ENCODE measurements around the gene ZFYVE28. TPM values are rescaled to one million over a fixed set of nuclear protein-coding genes. Genes with fewer than 3 reads are reported as not detected.

ZFYVE28 gene
- total RNA-seq, 1 experiment from 2014 or later = 0.82 TPM

DNA sequence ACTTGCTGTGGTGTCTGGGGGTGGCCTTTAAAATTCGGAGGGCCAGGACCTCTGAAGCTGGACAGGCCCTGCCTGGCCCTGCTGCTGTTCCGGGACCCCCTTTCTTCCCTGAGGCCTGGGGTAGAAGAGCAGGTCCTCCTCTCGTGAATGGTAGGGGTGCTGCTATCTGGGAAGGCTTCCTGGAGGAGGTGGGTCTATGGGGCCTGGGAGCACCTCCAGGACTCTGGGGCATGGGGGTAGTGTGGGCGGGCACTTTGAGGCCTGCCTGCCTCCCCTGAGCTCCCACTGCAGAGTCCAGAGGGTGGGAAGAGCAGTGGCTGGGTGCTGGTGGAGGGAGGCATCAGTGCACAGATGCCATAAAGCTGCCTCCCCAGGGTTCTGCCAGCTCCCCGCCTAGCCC, 151.6 kb downstream of the ZFYVE28 start:
- Mint-ChIP-seq H3K4me1 (ENCODE audit: low read depth, unreplicated experiment) (no peaks in the 10 kb centered on the region), H3K27ac (ENCODE audit: unreplicated experiment) (no peak overlapping the region), H3K27me3 (ENCODE audit: insufficient read depth, unreplicated experiment) (no peaks in the 10 kb centered on the region), H3K36me3 (ENCODE audit: insufficient read depth, unreplicated experiment) (no peaks in the 10 kb centered on the region), H3K9me3 (ENCODE audit: unreplicated experiment) (no peaks in the 10 kb centered on the region), H3K4me3 (ENCODE audit: unreplicated experiment) (no peak overlapping the region)
- BruUV-seq (replicated peaks) = no TSS peak
- POLR2A ChIA-PET = no interaction called here
- TF ChIP-seq CTCF (IDR thresholded peaks at IDR 0.05; ENCODE audit: insufficient read depth in 1 of 2, low read depth in 1 of 2, low read length in 1 of 2, severe bottlenecking in 1 of 2, unreplicated experiment in 1 of 2) = no peak
- intact Hi-C loops (cut with micrococcal nuclease; ENCODE audit: unreplicated experiment) = no loop called here
- CTCF ChIA-PET = no interaction called here
- no peaks in the 10 kb centered on the region for H3K9me3 ChIP-seq
- no peaks in the 10 kb centered on the region; the same call in 1 of the 2 replicates for H3K27me3 ChIP-seq (replicated peaks; ENCODE audit: control insufficient read depth, insufficient read depth, low read length)
- H3K4me1 ChIP-seq = no peaks in the 10 kb centered on the region
- no peaks in the 10 kb centered on the region for H3K36me3 ChIP-seq (ENCODE audit: control insufficient read depth, insufficient read depth, low read length)
- DNase-seq = no peak
- H3K4me3 ChIP-seq (ENCODE audit: low read depth, low read length) = no peak overlapping the region

GRCh38 chr4:2266181-2266580, 152.3 kb downstream of the ZFYVE28 start:
- intact Hi-C loops (cut with micrococcal nuclease; ENCODE audit: unreplicated experiment) = no loop called here
- DNase-seq = no peak
- Mint-ChIP-seq H3K27me3 (ENCODE audit: insufficient read depth, unreplicated experiment) (no peaks in the 10 kb centered on the region), H3K36me3 (ENCODE audit: insufficient read depth, unreplicated experiment) (no peaks in the 10 kb centered on the region), H3K4me1 (ENCODE audit: low read depth, unreplicated experiment) (no peaks in the 10 kb centered on the region), H3K9me3 (ENCODE audit: unreplicated experiment) (no peaks in the 10 kb centered on the region), H3K4me3 (ENCODE audit: unreplicated experiment) (no peak overlapping the region), H3K27ac (ENCODE audit: unreplicated experiment) (no peak overlapping the region)
- ChIA-PET POLR2A (no interaction called here), CTCF (no interaction called here)
- Histone ChIP-seq H3K9me3 (no peaks in the 10 kb centered on the region), H3K4me3 (ENCODE audit: low read depth, low read length) (no peak overlapping the region), H3K36me3 (ENCODE audit: control insufficient read depth, insufficient read depth, low read length) (no peaks in the 10 kb centered on the region), H3K4me1 (no peaks in the 10 kb centered on the region), H3K27me3 (replicated peaks; ENCODE audit: control insufficient read depth, insufficient read depth, low read length) (no peaks in the 10 kb centered on the region; the same call in 1 of the 2 replicates)
- no peak for TF ChIP-seq CTCF (IDR thresholded peaks at IDR 0.05; ENCODE audit: insufficient read depth in 1 of 2, low read depth in 1 of 2, low read length in 1 of 2, severe bottlenecking in 1 of 2, unreplicated experiment in 1 of 2)
- BruUV-seq (replicated peaks) = no TSS peak

DNA sequence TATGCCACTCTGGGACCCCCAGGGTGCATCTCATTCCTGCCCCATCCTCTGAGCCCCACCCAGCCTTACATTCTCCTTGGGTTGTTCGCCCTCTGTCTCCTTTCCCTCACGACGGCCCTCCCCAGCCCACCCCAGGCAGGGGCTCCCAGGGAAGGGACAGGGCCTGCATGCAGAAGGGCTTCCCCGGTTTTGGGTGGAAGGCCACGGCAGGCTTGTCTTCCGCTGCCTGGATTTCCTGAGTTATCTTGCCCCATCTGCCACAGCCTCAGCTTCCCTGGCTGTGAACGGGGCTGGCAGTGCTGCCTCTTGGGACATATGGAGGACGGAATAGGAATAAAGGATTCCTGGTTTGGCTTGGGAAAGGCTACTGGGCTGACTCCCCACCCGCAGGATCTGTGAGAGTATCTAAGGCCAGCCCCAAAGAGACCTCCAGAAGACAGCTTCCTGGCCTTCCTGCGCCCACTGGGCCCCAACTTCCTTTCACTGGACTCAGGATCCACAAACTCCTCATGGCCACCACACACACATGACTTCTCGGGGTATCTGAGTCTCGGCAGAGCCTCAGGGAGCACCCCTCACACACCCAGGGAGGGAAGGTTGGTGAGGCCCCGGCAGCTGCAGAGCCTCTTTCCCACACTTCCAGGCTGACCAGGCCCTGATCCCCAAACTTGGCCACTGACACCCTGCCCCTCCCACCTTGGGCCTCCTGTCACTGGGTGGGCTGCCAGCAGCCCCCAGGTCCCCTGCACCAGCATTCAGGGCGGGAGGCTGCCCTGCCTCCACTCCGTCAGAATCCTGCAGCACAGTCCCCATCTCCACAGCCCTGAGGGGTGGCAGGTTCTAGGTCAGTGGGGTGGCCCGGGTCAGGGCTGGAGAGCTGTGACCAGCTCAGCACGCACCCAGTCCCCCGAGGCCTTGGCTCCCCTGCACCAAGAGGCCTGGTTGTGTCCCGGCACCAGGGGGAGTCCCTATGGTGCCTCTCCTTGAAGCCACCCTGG, 153.0 kb downstream of the ZFYVE28 start:
- Histone ChIP-seq H3K9me3 (no peaks in the 10 kb centered on the region), H3K4me3 (ENCODE audit: low read depth, low read length) (no peak overlapping the region), H3K27me3 (replicated peaks; ENCODE audit: control insufficient read depth, insufficient read depth, low read length) (no peaks in the 10 kb centered on the region; the same call in 1 of the 2 replicates), H3K36me3 (ENCODE audit: control insufficient read depth, insufficient read depth, low read length) (no peaks in the 10 kb centered on the region), H3K4me1 (0 out of 2 replicates have a peak, but pooled peaks cover 5% of the 10 kb centered on the region)
- Mint-ChIP-seq H3K27me3 (ENCODE audit: insufficient read depth, unreplicated experiment) (no peaks in the 10 kb centered on the region), H3K27ac (ENCODE audit: unreplicated experiment) (no peak overlapping the region), H3K9me3 (ENCODE audit: unreplicated experiment) (no peaks in the 10 kb centered on the region), H3K4me3 (ENCODE audit: unreplicated experiment) (no peak overlapping the region), H3K36me3 (ENCODE audit: insufficient read depth, unreplicated experiment) (no peaks in the 10 kb centered on the region), H3K4me1 (ENCODE audit: low read depth, unreplicated experiment) (no peaks in the 10 kb centered on the region)
- CTCF ChIA-PET = no interaction called here
- no peak for TF ChIP-seq CTCF (IDR thresholded peaks at IDR 0.05; ENCODE audit: insufficient read depth in 1 of 2, low read depth in 1 of 2, low read length in 1 of 2, severe bottlenecking in 1 of 2, unreplicated experiment in 1 of 2)
- POLR2A ChIA-PET = no interaction called here
- intact Hi-C loops (cut with micrococcal nuclease; ENCODE audit: unreplicated experiment) = no loop called here
- DNase-seq = no peak
- no TSS peak for BruUV-seq (replicated peaks)

Measured in Caco-2 (cell line).